H1 (cell line): Measurements from ENCODE around the gene NCK2. TPM values are rescaled to one million over a fixed set of nuclear protein-coding genes. Genes with fewer than 3 reads are reported as not detected.

Experiments used
- CTCF ChIA-PET: fragments of 300-600 bp; sonication (Branson Sonifier 250); formaldehyde crosslinking; loops from one replicate; lab custom pipeline; 2021; ENCODE audit not compliant: partially characterized antibody; lab: Charles Lee
- POLR2A ChIA-PET: fragments of 300-600 bp; sonication (Branson Sonifier 250); formaldehyde crosslinking; loops from one replicate; lab custom pipeline; 2021; ENCODE audit warnings: inconsistent platforms; ENCODE audit not compliant: partially characterized antibody; lab: Charles Lee
- DNase-seq, 2 experiments: peaks; one replicate each; pipeline versions ENCODE4 v3.0.0 to v3.0.0-alpha.2; 2010 to 2022; ENCODE audit warnings: low spot score in 2 of 2, low read depth in 1 of 2, mixed read lengths in 1 of 2
- FAIRE-seq: peaks from 2 replicates; lab custom pipeline; 2011; peaks lifted over from hg19 to GRCh38; lab: Jason Lieb, UNC
- H2AFZ ChIP-seq: 2 replicates; pipeline ENCODE4 v1.8.1; 2012; ENCODE audit warnings: low read length, inconsistent platforms
- H2AK5ac ChIP-seq: 2 replicates; pipeline ENCODE4 v1.6.1; 2013; ENCODE audit warnings: low read depth, low read length
- H2BK120ac ChIP-seq: replicated peaks from 2 replicates; pipeline ENCODE3; 2013; ENCODE audit warnings: low read depth, low read length, inconsistent platforms
- H2BK12ac ChIP-seq: 2 replicates; pipeline ENCODE4 v1.6.1; 2013; ENCODE audit warnings: low read depth, low read length
- H2BK15ac ChIP-seq: 2 replicates; pipeline ENCODE4 v1.6.1; 2013; ENCODE audit warnings: low read length
- H2BK20ac ChIP-seq: 2 replicates; pipeline ENCODE4 v1.6.1; 2013; ENCODE audit warnings: low read length
- H2BK5ac ChIP-seq: 2 replicates; pipeline ENCODE4 v1.6.1; 2013; ENCODE audit warnings: low read depth, low read length
- H3K14ac ChIP-seq: 2 replicates; pipeline ENCODE4 v1.6.1; 2013; ENCODE audit warnings: inconsistent platforms; ENCODE audit not compliant: insufficient read length
- H3K18ac ChIP-seq: 2 replicates; pipeline ENCODE4 v1.6.1; 2013; ENCODE audit warnings: low read length; ENCODE audit errors: extremely low read depth
- H3K23ac ChIP-seq: 2 replicates; pipeline ENCODE4 v1.6.1; 2013; ENCODE audit warnings: inconsistent platforms; ENCODE audit not compliant: insufficient read length
- H3K23me2 ChIP-seq: 2 replicates; pipeline ENCODE4 v1.6.1; 2013; ENCODE audit warnings: low read depth, low read length
- H3K27ac ChIP-seq: 2 replicates; pipeline ENCODE4 v1.6.1; 2011; ENCODE audit warnings: low read depth, low read length, inconsistent platforms
- H3K27me3 ChIP-seq, 4 experiments: replicated peaks in 1 of 4; 1 replicate in 1 of 4; 2 replicates in 3 of 4; pipeline versions ENCODE4 v1.6.1 to v1.8.1; 2011 to 2013; ENCODE audit warnings: low read length in 3 of 4, mild to moderate bottlenecking in 3 of 4, inconsistent platforms in 2 of 4, mixed read lengths in 2 of 4, moderate library complexity in 1 of 4; ENCODE audit not compliant: control insufficient read depth in 3 of 4, insufficient read depth in 3 of 4; ENCODE audit errors: extremely low read depth in 1 of 4
- H3K36me3 ChIP-seq, 4 experiments: 2 replicates each; pipeline versions ENCODE4 v1.6.1 to v1.8.1; 2011 to 2013; ENCODE audit warnings: mild to moderate bottlenecking in 4 of 4, low read length in 3 of 4, moderate library complexity in 2 of 4, control low read depth in 1 of 4, inconsistent platforms in 1 of 4; ENCODE audit not compliant: insufficient read depth in 4 of 4, control insufficient read depth in 2 of 4
- H3K4ac ChIP-seq: replicated peaks from 2 replicates; pipeline ENCODE3; 2013; ENCODE audit warnings: low read length, low read depth, mixed read lengths, inconsistent platforms; ENCODE audit not compliant: insufficient read length
- H3K4me1 ChIP-seq, 4 experiments: replicated peaks in 1 of 4; 1 replicate in 1 of 4; 2 replicates in 3 of 4; pipeline versions ENCODE4 v1.6.1 to v1.8.1; 2011 to 2013; ENCODE audit warnings: low read length in 3 of 4, inconsistent platforms in 2 of 4, mixed read lengths in 1 of 4; ENCODE audit not compliant: insufficient read depth in 4 of 4, control insufficient read depth in 3 of 4
- H3K4me2 ChIP-seq, 2 experiments: 2 replicates each; pipeline versions ENCODE4 v1.6.1 to v1.8.1; 2011 to 2013; ENCODE audit warnings: low read depth in 2 of 2, low read length in 2 of 2, control low read depth in 1 of 2, inconsistent platforms in 1 of 2, mild to moderate bottlenecking in 1 of 2; ENCODE audit not compliant: insufficient read depth in 1 of 2
- H3K4me3 ChIP-seq, 4 experiments: fragments of 200-600, 300-600 bp in 1 of 4; sonication (generic), shearing (Covaris generic), sonication (Bioruptor Twin) in 1 of 4; 2 replicates each; pipeline versions ENCODE4 v1.5.1 to v1.8.1; 2011 to 2016; ENCODE audit warnings: low read length in 4 of 4, low read depth in 3 of 4, control low read depth in 2 of 4, inconsistent platforms in 2 of 4, mild to moderate bottlenecking in 2 of 4, mixed read lengths in 1 of 4, moderate library complexity in 1 of 4; ENCODE audit not compliant: insufficient read depth in 2 of 4; ENCODE audit errors: extremely low read depth in 1 of 4
- H3K56ac ChIP-seq: replicated peaks from 2 replicates; pipeline ENCODE3; 2013; ENCODE audit warnings: low read depth, mild to moderate bottlenecking, mixed read lengths, low read length, inconsistent platforms; ENCODE audit not compliant: insufficient read length
- H3K79me1 ChIP-seq: 2 replicates; pipeline ENCODE4 v1.6.1; 2013; ENCODE audit warnings: low read depth, low read length, control low read depth
- H3K79me2 ChIP-seq, 2 experiments: 2 replicates each; pipeline versions ENCODE4 v1.6.1 to v1.8.1; 2012 to 2013; ENCODE audit warnings: low read length in 2 of 2, mild to moderate bottlenecking in 2 of 2, inconsistent platforms in 1 of 2; ENCODE audit not compliant: insufficient read depth in 2 of 2, control insufficient read depth in 1 of 2
- H3K9ac ChIP-seq, 4 experiments: replicated peaks in 1 of 4; 1 replicate in 1 of 4; 2 replicates in 3 of 4; pipeline versions ENCODE4 v1.6.1 to v1.8.1; 2011 to 2013; ENCODE audit warnings: low read depth in 3 of 4, low read length in 3 of 4, control low read depth in 2 of 4, mild to moderate bottlenecking in 2 of 4, moderate library complexity in 2 of 4, inconsistent platforms in 1 of 4; ENCODE audit errors: extremely low read depth in 1 of 4
- H3K9me3 ChIP-seq, 2 experiments: 2 replicates each; pipeline versions ENCODE4 v1.6.1 to v1.8.1; 2012 to 2013; ENCODE audit warnings: mild to moderate bottlenecking in 2 of 2, moderate library complexity in 2 of 2, control low read depth in 1 of 2, inconsistent platforms in 1 of 2, low read depth in 1 of 2, low read length in 1 of 2, mixed read lengths in 1 of 2; ENCODE audit not compliant: insufficient read depth in 2 of 2
- H4K20me1 ChIP-seq, 2 experiments: replicated peaks in 1 of 2; 2 replicates each; pipeline versions ENCODE3 to v1.8.1; 2011 to 2013; ENCODE audit warnings: inconsistent platforms in 2 of 2, low read length in 2 of 2, mild to moderate bottlenecking in 1 of 2; ENCODE audit not compliant: insufficient read depth in 2 of 2, control insufficient read depth in 1 of 2
- H4K5ac ChIP-seq: 2 replicates; pipeline ENCODE4 v1.6.1; 2013; ENCODE audit warnings: low read length, low read depth, mixed read lengths, inconsistent platforms; ENCODE audit not compliant: insufficient read length
- H4K8ac ChIP-seq: 2 replicates; pipeline ENCODE4 v1.8.0; 2013; ENCODE audit warnings: mild to moderate bottlenecking, moderate library complexity, low read length, inconsistent platforms; ENCODE audit not compliant: insufficient read depth; ENCODE audit errors: extremely low read depth
- H4K91ac ChIP-seq: replicated peaks from 2 replicates; pipeline ENCODE3; 2013; ENCODE audit warnings: low read length, mixed read lengths, inconsistent platforms; ENCODE audit not compliant: insufficient read length
- ASH2L ChIP-seq: fragments of 200-600, 300-600 bp; sonication (generic); IDR thresholded peaks from one replicate; pipeline ENCODE4 v1.7.1; 2017; ENCODE audit warnings: low read length
- BCL11A ChIP-seq, 2 experiments: IDR thresholded peaks; one replicate each; pipeline ENCODE4 v1.6.1; 2011; ENCODE audit warnings: low read depth in 2 of 2, low read length in 2 of 2, mild to moderate bottlenecking in 2 of 2
- CBX5 ChIP-seq: fragments of 300-800, 300-1000 bp; sonication (generic); IDR thresholded peaks from 2 replicates; pipeline ENCODE4 v1.7.1; 2016; ENCODE audit warnings: antibody characterized with exemption, low read length, low read depth
- FOSL1 ChIP-seq: IDR thresholded peaks from 2 replicates; pipeline ENCODE4 v1.6.1; 2011; ENCODE audit warnings: mild to moderate bottlenecking, low read depth, low read length, moderate library complexity; ENCODE audit not compliant: insufficient read depth
- HDAC6 ChIP-seq: IDR thresholded peaks from one replicate; pipeline ENCODE4 v1.7.1; 2012; ENCODE audit warnings: low read depth, mild to moderate bottlenecking, inconsistent platforms, low read length, moderate library complexity
- MAFK ChIP-seq: IDR thresholded peaks from 2 replicates; pipeline ENCODE4 v1.6.1; 2012; ENCODE audit warnings: low read depth, mild to moderate bottlenecking, improper control_type of control experiment, low read length
- PHF8 ChIP-seq: fragments of 200-600 bp; sonication (generic); conservative IDR thresholded peaks from 2 replicates; pipeline ENCODE4 v1.7.1; 2012; ENCODE audit warnings: low read depth, mild to moderate bottlenecking, inconsistent platforms, low read length, moderate library complexity
- POLR2A ChIP-seq, 2 experiments: IDR thresholded peaks; 1 replicate in 1 of 2; 2 replicates in 1 of 2; pipeline ENCODE4 v1.6.1; 2011; ENCODE audit warnings: low read depth in 2 of 2, low read length in 2 of 2, mild to moderate bottlenecking in 2 of 2; ENCODE audit errors: control extremely low read depth in 1 of 2
- RBBP5 ChIP-seq: IDR thresholded peaks from 2 replicates; pipeline ENCODE4 v1.7.1; 2012; ENCODE audit warnings: low read depth, mild to moderate bottlenecking, inconsistent platforms, low read length, moderate library complexity, borderline replicate concordance
- RFX5 ChIP-seq: IDR thresholded peaks from 2 replicates; pipeline ENCODE4 v1.6.1; 2011; ENCODE audit warnings: low read depth, low read length, improper control_type of control experiment, borderline replicate concordance
- SP2 ChIP-seq: IDR thresholded peaks from 2 replicates; pipeline ENCODE4 v1.6.1; 2012; ENCODE audit warnings: mild to moderate bottlenecking, low read length, inconsistent platforms
- TCF12 ChIP-seq: IDR thresholded peaks from 2 replicates; pipeline ENCODE4 v1.6.1; 2011; ENCODE audit warnings: low read depth, mild to moderate bottlenecking, low read length
- YY1 ChIP-seq: IDR thresholded peaks from 2 replicates; pipeline ENCODE4 v1.6.1; 2011; ENCODE audit warnings: low read depth, mild to moderate bottlenecking, low read length
- ZNF274 ChIP-seq: IDR thresholded peaks from 2 replicates; pipeline ENCODE4 v1.7.0; 2012; ENCODE audit warnings: low read length, borderline replicate concordance; ENCODE audit errors: extremely low read depth
- polyA plus RNA-seq, 7 experiments: library from polyadenylated mRNA; depleted of rRNA in 3 of 7; stranded (reverse) in 5 of 7; unstranded in 2 of 7; fragments of >200 nt in 5 of 7; fragments of 200-250 nt in 2 of 7; gene quantifications; 1 replicate in 5 of 7; 2 replicates in 1 of 7; 4 replicates in 1 of 7; pipeline versions ENCODE4 v1.2.1 to v1.2.3, GENCODE V29; 2011 to 2013; ENCODE audit warnings: missing spikeins in 2 of 7, mixed read lengths in 2 of 7
- total RNA-seq: library from RNA; stranded (reverse); fragmentation: NEBNext Ultra II Directional; extraction: Animal tissue kit (Norgen Biotek cat#: 25700); gene quantifications from 2 replicates; pipeline ENCODE4 v1.2.1, GENCODE V29; 2021
- TF ChIP-seq, protein P1 (sequence below): IDR thresholded peaks from 2 replicates; pipeline ENCODE4 v1.6.1; 2012; ENCODE audit warnings: inconsistent platforms
- TF ChIP-seq, protein P2 (sequence below): IDR thresholded peaks from 2 replicates; pipeline ENCODE4 v1.6.1; 2011; ENCODE audit warnings: low read depth, mild to moderate bottlenecking, low read length; ENCODE audit not compliant: insufficient read depth

Gene NCK2
- total and polyA plus RNA-seq, 2 of the 8 experiments (the other 6 are each of a cell fraction or from before 2014, with no cell fraction given), result 30.3 to 65.7 TPM

DNA sequence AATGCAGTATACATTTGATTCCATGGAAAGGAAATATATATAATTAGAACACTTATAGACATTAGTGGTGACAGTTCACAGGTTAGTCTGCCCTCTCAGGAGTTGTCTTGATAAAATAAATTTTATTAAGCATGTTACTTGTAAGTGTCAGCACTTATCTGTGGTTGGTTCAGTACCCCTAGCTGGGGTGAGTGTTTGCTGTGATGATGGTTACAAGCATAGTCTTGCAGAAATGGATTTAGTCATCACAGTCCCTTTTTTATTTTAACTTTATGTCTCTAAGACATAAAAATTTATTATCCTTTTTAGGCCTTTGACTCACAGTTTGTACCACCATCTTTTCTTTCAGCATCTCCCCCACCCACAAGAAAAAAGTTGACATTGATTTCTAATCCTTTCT, 52.1 kb downstream of the NCK2 start:
- Histone ChIP-seq H3K79me1 (peaks cover 15% of the 10 kb centered on the region; the same call in 1 of the 2 replicates), H2BK5ac (no peak overlapping the region), H3K4me1 (peaks cover 3 to 19% (median 8%) of the 10 kb centered on the region in 4 experiments), H4K20me1 (peaks cover 7 to 13% of the 10 kb centered on the region in 2 experiments), H3K23me2 (no peaks in the 10 kb centered on the region), H2BK12ac (no peak overlapping the region), H3K56ac (no peak overlapping the region), H3K23ac (no peak overlapping the region), H2BK20ac (no peak overlapping the region), H3K27ac (no peak overlapping the region), H2AK5ac (no peak overlapping the region), H2AFZ (no peak overlapping the region), H3K4me2 (no peak overlapping the region; a peak in 1 of 4 replicates), H4K8ac (no peak overlapping the region), H3K27me3 (no peaks in the 10 kb centered on the region), H3K79me2 (peaks cover 7 to 99% of the 10 kb centered on the region in 2 experiments), H4K91ac (no peak overlapping the region), H3K4ac (no peak overlapping the region), H3K14ac (no peak overlapping the region), H2BK120ac (no peak overlapping the region), H3K9me3 (no peaks in the 10 kb centered on the region), H4K5ac (no peak overlapping the region), H3K9ac (no peak overlapping the region), H3K4me3 (no peak overlapping the region), H3K18ac (no peak overlapping the region), H2BK15ac (no peak overlapping the region), H3K36me3 (no peaks in the 10 kb centered on the region)
- CTCF ChIA-PET, result interaction anchor here (2.6 kb wide), 1 partner anchor 10 kb away, joined by 9 read pairs; no protein-coding TSS in a partner anchor
- FAIRE-seq (no peak), DNase-seq (no peak)
- POLR2A ChIA-PET, result interaction anchor here (1.1 kb wide), 1 partner anchor 67 kb away, joined by 3 read pairs; no protein-coding TSS in a partner anchor
- no peak for TF ChIP-seq ASH2L
- TF ChIP-seq YY1, result no peak
- no peak for TF ChIP-seq POLR2A (IDR thresholded peaks at IDR 0.05; ENCODE audit: control extremely low read depth in 1 of 2, low read depth in 2 of 2, low read length in 2 of 2)
- no peak for TF ChIP-seq RFX5
- no peak for TF ChIP-seq BCL11A (IDR thresholded peaks at IDR 0.05; ENCODE audit: low read depth in 2 of 2, low read length in 2 of 2)
- no peak for TF ChIP-seq RBBP5
- no peak for TF ChIP-seq HDAC6
- no peak for TF ChIP-seq PHF8
- no peak for TF ChIP-seq SP2
- TF ChIP-seq, protein P1, sequence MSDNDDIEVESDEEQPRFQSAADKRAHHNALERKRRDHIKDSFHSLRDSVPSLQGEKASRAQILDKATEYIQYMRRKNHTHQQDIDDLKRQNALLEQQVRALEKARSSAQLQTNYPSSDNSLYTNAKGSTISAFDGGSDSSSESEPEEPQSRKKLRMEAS, result no peak
- TF ChIP-seq, protein P2, sequence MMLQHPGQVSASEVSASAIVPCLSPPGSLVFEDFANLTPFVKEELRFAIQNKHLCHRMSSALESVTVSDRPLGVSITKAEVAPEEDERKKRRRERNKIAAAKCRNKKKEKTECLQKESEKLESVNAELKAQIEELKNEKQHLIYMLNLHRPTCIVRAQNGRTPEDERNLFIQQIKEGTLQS, result no peak
- TF ChIP-seq CBX5, result no peak
- no peak for TF ChIP-seq TCF12
- TF ChIP-seq ZNF274, result no peak
- TF ChIP-seq MAFK, result no peak
- no peak for TF ChIP-seq FOSL1
